ENCODE data around the gene MYL5.
"Not testable (repeated sequence)": the region's sequence is repeated elsewhere in the genome, so short reads cannot be mapped to it uniquely, and the experiment has no call there.

MYL5 gene, protein sequence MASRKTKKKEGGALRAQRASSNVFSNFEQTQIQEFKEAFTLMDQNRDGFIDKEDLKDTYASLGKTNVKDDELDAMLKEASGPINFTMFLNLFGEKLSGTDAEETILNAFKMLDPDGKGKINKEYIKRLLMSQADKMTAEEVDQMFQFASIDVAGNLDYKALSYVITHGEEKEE

DNA sequence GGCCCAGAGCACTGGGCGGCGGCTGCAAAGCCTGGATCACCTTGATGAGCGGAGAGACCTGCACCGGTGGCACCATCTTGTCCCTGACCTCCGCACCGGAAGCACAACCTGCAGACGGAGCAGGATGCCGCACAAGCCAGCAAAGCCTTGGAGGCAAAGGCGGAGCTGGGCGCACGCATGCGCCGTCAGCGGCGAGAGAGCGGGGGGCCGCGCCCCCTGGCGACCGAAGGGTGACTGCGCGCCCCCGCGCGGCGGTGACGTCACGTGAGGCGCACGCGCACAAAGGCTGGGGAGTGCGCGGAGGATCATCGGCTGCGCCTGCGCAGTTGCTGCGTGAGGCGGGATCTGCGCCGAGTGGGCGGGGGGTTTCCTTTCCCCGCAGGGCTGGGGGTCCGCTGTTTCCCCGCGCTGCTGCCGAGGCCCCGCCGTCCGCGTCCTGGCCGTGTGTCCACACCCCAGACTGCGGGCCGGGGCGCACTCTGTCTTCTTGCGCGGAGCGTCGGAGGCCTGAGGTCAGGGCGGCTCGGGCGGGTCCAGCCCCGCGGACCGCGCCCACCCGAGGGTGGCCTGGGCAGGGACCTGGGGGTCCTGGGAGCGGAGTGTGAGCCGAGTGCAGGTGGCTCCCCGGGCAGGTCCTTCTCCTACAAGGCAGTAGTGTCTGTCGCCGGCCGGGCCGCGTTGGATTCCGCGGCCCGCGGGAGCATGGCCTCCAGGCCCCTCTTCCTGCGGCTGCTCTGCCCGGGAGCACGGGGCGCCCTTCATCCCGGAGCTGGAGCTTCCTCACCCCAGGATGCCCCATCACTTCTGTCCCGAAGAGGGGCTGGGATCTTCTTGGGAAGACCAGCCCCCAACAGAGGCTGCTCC lies at the start of gene MYL5, which contains the start of gene ATP5ME:
TSS of gene MYL5 (plus strand) at position 371 of the 864 bp plus-strand sequence. CDS start 3,485 bp downstream, outside the sequence.
TSS of gene ATP5ME (minus strand) at position 105 of the 864 bp plus-strand sequence. CDS start at position 76, 29 bp downstream.
- DNase-seq (ENCODE audit: low read depth), result peak; percentile 91

GRCh38 chr4:624705-625590 lies 49.4 kb upstream of the MYL5 start, which contains the start of gene PDE6B:
TSS of gene PDE6B (plus strand) at chr4:625573. CDS start at chr4:625627, 54 bp downstream.
- no peak for DNase-seq (ENCODE audit: low read depth)

DNA sequence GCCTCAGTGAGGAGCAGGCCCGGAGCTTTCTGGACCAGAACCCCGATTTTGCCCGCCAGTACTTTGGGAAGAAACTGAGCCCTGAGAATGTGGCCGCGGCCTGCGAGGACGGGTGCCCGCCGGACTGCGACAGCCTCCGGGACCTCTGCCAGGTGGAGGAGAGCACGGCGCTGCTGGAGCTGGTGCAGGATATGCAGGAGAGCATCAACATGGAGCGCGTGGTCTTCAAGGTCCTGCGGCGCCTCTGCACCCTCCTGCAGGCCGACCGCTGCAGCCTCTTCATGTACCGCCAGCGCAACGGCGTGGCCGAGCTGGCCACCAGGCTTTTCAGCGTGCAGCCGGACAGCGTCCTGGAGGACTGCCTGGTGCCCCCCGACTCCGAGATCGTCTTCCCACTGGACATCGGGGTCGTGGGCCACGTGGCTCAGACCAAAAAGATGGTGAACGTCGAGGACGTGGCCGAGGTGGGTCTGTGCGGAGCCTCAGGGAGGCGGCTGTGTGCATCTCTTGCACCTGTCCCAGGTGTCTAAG lies 48.6 kb upstream of the MYL5 start:
- DNase-seq (ENCODE audit: low read depth), result no peak

- no peak for DNase-seq (ENCODE audit: low read depth)
Measured at GRCh38 chr4:626201-627091, 47.9 kb upstream of the MYL5 start.

DNA sequence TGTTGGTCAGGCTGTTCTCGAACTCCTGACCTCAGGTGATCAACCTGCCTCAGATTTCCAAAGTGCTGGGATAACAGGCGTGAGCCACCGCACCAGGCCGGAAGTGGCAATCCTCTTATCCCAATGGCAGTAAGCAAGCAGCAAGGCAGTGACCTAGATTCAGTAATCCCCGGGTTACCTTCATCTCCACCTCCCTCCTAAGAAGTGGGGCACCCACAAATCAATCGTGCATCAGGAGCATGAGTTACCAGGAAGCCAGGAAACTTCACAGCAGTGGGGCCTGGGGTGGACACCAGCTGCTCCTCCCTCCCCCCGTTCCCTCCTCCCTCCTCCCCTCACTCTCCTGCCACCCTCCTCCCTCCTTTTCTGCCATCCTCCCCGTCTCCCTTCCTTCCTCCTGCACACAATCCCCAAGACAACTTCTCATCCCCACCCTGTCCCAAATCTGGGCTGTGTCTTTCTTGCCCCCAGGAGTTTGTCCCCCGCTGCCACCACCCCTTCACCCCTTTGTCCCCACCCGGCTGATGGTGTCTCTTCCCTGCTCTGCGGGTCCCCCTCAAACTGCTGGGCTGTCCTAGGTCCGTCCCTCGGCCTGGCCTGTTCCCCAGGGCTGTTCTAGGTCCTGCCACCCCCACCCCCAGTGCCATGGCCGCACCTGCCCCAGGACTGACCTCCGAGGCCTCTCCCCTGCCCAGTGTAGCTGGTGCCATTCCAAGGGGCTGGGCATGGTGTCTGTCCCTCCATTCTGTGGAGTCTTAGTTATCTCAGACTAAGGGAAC lies 46.8 kb upstream of the MYL5 start:
- DNase-seq (ENCODE audit: low read depth), result no peak

DNA sequence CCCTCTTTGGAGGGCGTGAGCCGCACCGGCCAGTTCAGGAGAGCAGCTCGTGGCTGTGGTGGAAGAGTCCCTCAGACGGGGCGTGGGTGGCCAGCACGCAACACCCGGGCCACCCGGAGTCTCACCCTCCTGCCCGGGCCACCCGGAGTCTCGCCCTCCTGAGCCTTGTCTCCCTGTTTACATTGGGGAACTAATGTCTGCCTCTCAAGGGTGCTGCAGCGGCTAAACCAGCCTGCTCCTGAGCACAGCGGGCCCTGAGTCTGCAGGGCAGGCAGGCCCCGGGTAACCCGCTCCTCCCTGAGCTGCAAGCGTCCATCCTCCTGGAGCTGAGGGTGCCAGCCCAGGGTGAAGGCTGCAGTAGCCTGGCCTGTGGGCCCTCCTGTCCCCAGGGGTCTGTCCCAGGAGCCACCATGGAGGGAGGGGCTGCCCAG lies 46.0 kb upstream of the MYL5 start:
- DNase-seq (ENCODE audit: low read depth), result no peak

DNA sequence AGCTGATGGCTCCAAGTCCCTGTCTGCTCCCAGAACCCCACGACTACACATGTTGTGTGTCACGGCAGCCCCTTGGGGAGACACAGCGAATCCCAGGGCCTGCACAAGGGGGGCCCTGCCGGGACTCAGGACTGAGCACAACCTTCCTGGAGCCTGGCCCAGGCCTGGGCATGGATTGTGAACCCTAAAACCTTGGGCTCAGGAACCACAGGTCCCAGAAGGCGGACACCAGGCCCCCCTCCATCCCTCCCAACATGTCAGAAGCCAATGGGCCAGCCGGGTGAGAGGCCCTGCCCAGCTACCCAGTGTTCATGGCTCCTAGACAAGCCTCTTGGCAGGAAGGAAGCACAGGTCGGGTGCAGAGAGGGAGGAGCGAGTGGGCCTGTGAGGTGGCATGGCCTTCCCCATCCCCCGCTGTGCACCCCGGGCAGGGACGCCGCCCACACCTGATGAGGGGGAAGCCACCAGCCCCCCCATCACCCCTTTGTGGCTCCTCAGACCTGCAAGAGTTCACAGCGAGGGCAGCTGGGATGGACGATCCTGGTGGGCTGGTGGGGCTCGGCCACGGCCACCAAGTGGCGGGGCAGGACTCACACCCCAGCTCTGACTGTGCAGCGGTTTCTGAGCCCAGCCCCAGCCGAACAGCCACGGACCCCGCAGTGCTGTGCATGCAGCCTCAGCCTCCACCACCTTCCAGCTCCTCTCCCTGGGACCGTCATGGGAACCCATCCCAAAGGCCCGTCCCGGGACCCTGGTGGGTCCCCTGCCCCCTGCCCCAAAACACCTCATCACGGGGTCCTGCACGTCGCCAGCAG lies 45.3 kb upstream of the MYL5 start:
- no peak for DNase-seq (ENCODE audit: low read depth)

GRCh38 chr4:629636-629914 lies 44.8 kb upstream of the MYL5 start:
- no peak for DNase-seq (ENCODE audit: low read depth)

- DNase-seq (ENCODE audit: low read depth), result no peak
Measured at GRCh38 chr4:629915-630641, 44.3 kb upstream of the MYL5 start.

GRCh38 chr4:630656-631055 lies 43.7 kb upstream of the MYL5 start:
- DNase-seq (ENCODE audit: low read depth), result no peak

GRCh38 chr4:632196-632790 lies 42.0 kb upstream of the MYL5 start:
- DNase-seq (ENCODE audit: low read depth), result no peak

DNA sequence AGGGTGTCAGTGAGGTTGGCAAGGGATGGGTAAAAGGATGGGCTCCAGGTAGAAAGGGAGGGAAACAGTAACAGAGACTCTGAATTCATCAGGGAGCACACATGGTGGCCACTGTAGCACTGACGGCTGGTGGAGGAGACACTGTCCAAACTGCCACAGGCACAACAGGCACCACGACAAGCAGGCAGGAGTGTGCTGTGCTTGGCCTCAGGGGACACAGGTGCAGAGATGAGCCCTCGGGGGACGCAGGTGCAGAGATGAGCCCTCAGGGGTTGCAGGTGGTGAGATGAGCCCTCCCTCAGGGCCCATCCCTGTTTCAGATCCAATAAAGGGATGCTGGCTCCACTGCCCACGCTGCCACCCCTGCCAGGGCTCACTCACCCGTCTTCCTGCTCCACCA lies 41.4 kb upstream of the MYL5 start:
- no peak for DNase-seq (ENCODE audit: low read depth)

- no peak for DNase-seq (ENCODE audit: low read depth)
Measured at GRCh38 chr4:633406-633805, 40.9 kb upstream of the MYL5 start.

- no peak for DNase-seq (ENCODE audit: low read depth)
Measured at GRCh38 chr4:633976-634598, 40.3 kb upstream of the MYL5 start.

DNA sequence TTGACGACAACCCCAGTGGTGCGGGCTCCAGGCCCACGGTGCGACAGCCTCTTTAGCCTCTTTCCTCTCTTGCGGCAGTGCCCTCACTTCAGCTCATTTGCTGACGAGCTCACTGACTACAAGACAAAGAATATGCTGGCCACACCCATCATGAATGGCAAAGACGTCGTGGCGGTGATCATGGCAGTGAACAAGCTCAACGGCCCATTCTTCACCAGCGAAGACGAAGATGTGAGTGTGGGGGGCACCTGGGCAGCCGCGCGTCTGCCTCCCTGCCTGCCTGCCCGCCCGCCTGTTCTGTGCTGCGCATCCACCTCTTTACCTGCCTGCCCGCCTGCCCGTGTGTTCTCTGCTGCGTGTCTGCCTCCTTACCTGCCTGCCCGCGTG lies 39.8 kb upstream of the MYL5 start:
- DNase-seq (ENCODE audit: low read depth), result no peak

DNA sequence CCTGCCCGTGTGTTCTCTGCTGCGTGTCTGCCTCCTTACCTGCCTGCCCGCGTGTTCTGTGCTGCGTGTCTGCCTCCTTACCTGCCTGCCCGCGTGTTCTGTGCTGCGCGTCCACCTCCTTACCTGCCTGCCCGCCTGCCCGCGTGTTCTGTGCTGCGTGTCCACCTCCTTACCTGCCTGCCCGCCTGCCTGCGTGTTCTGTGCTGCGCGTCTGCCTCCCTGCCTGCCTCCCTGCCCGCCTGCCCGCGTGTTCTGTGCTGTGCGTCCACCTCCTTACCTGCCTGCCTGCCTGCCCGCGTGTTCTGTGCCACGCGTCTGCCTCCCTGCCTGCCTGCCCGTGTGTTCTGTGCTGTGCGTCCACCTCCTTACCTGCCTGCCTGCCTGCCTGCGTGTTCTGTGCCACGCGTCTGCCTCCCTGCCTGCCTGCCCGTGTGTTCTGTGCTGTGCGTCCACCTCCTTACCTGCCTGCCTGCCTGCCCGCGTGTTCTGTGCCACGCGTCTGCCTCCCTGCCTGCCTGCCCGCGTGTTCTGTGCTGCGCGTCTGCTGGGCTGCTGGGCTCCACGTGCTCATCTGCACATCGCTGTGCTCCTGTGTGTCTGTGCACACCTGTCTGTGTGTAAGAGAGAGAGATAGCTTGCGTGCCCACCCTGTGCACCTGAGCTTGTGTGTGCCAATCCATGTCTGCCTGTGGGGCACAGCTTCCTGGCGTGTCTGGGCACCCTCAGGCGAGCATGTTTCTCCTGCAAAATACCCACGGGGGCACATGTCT lies 39.1 kb upstream of the MYL5 start:
- DNase-seq (ENCODE audit: low read depth), result not testable (repeated sequence)

Data from amniotic epithelial cell (primary cell).